Uterus (tissue), 4 donors: ENCODE results near the gene ACOT7. TPM values are rescaled to one million over a fixed set of nuclear protein-coding genes. Genes with fewer than 3 reads are reported as not detected.

Source experiments
- DNase-seq, 2 donors: peaks; one replicate each; pipeline ENCODE4 v3.0.0-alpha.2; 2019 to 2020
- H3K27ac ChIP-seq, 2 donors: fragments of 200-600 bp; sonication (generic); 1 replicate in 1 of 2; 2 replicates in 1 of 2; pipeline ENCODE4 v1.5.1; 2016 to 2018
- H3K27me3 ChIP-seq, 2 donors: fragments of 200-600 bp; sonication (generic); one replicate each; pipeline ENCODE4 v1.5.1; 2018 to 2019; ENCODE audit warnings: control low read depth in 1 of 2
- H3K36me3 ChIP-seq, 2 donors: fragments of 200-600 bp; sonication (generic); one replicate each; pipeline ENCODE4 v1.5.1; 2019; ENCODE audit warnings: control low read depth in 1 of 2
- H3K4me1 ChIP-seq, 2 donors: fragments of 200-600 bp; sonication (generic); one replicate each; pipeline ENCODE4 v1.5.1; 2018 to 2019; ENCODE audit warnings: control low read depth in 1 of 2
- H3K4me3 ChIP-seq, 2 donors: fragments of 200-600 bp; sonication (generic); 1 replicate in 1 of 2; 2 replicates in 1 of 2; pipeline ENCODE4 v1.5.1; 2018 to 2019; ENCODE audit warnings: mild to moderate bottlenecking in 1 of 2
- H3K9me3 ChIP-seq, 2 donors: fragments of 200-600 bp; sonication (generic); one replicate each; pipeline ENCODE4 v1.5.1; 2019; ENCODE audit warnings: control low read depth in 1 of 2
- POLR2A ChIP-seq, 2 donors: fragments of 450-650 bp; IDR thresholded peaks; one replicate each; pipeline ENCODE4 v1.6.1; 2016; ENCODE audit warnings: antibody characterized with exemption in 2 of 2, mild to moderate bottlenecking in 1 of 2, moderate library complexity in 1 of 2
- intact Hi-C: fragments of 100-400 bp; cut with DNase I; formaldehyde crosslinking; loops from one replicate; pipeline ENCODE4 v1.15.1; 2023; ENCODE audit warnings: low total_unique reads
- total RNA-seq, 4 donors: library from RNA; depleted of rRNA in 3 of 4; stranded (reverse); fragments of >200 nt in 3 of 4; gene quantifications; one replicate each; pipeline versions ENCODE4 v1.1.0 to v1.2.4, GENCODE V29; 2014 to 2023
- TF ChIP-seq, protein P1 (sequence below), 4 experiments: fragments of 200-600 bp in 2 of 4; fragments of 450-650 bp in 2 of 4; sonication (generic) in 2 of 4; IDR thresholded peaks; one replicate each; pipeline ENCODE4 v1.5.1; 2016 to 2019; ENCODE audit warnings: antibody characterized with exemption in 4 of 4, mild to moderate bottlenecking in 2 of 4, moderate library complexity in 1 of 4
- donor health status: DM: yes; HTN: yes; CAD: no.

The ACOT7 gene
- total RNA-seq, 4 donors from 2014 or later: 7.4 to 27.6 (median 12.4) TPM

GRCh38 chr1:6249739-6250689 lies 143.6 kb downstream of the ACOT7 start:
- H3K9me3 ChIP-seq: no peaks in the 10 kb centered on the region
- intact Hi-C loops: loop anchor here (5.0 kb wide), 3 partner anchors 97 to 187 kb away; no protein-coding TSS in a partner anchor
- no peak for DNase-seq
- no peak for TF ChIP-seq POLR2A (IDR thresholded peaks at IDR 0.05)
- TF ChIP-seq, protein P1, sequence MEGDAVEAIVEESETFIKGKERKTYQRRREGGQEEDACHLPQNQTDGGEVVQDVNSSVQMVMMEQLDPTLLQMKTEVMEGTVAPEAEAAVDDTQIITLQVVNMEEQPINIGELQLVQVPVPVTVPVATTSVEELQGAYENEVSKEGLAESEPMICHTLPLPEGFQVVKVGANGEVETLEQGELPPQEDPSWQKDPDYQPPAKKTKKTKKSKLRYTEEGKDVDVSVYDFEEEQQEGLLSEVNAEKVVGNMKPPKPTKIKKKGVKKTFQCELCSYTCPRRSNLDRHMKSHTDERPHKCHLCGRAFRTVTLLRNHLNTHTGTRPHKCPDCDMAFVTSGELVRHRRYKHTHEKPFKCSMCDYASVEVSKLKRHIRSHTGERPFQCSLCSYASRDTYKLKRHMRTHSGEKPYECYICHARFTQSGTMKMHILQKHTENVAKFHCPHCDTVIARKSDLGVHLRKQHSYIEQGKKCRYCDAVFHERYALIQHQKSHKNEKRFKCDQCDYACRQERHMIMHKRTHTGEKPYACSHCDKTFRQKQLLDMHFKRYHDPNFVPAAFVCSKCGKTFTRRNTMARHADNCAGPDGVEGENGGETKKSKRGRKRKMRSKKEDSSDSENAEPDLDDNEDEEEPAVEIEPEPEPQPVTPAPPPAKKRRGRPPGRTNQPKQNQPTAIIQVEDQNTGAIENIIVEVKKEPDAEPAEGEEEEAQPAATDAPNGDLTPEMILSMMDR (IDR thresholded peaks at IDR 0.05): no peak
- peaks cover 0 to 6% of the 10 kb centered on the region in 2 donors for H3K4me1 ChIP-seq
- peaks cover 6 to 14% of the 10 kb centered on the region in 2 donors for H3K27me3 ChIP-seq
- no peak overlapping the region for H3K27ac ChIP-seq
- no peaks in the 10 kb centered on the region for H3K36me3 ChIP-seq
- H3K4me3 ChIP-seq: no peak overlapping the region

DNA sequence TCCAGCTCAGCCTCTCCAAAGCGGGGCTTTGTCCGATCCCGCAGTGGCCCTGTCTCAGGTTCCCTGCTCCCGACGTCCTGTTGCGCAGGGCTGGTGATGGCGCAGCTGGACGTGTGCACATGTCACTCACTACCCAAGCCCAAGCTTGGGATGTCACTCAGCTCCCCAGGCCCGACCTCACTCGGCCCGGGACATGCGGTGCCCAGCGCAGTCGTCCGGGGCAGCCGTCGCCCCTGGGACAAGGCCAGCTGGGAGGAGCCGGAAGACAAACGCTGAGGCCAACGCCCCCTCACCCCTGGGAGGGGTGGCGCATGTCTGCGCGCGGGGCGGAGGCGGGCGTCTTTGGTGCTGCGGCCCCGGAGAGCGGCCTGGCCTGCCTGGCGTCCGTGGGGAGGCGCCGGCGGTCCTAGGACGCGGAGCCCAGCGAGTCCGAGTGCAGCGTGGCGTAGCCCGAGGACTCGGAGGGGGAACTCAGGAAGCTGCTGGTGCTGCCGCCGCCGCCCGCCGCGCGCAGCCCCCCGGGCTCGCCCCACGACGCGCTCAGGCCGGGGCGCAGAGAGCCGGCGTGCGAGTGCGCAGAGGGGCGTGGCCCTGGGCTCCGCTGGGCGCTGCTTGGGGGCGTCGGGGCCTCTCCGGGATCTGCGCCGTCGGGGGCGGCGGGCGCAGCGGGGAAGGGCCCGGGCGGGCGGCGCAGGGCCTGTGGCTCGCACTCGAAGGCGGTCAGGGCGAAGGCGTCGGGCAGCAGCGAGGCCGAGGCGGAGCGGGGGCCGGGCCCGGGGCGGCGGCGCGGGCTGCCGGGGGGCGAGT lies 144.4 kb downstream of the ACOT7 start:
- H3K4me3 ChIP-seq: no peak overlapping the region
- H3K27me3 ChIP-seq: peaks cover 12 to 16% of the 10 kb centered on the region in 2 donors
- no peak for DNase-seq
- peaks cover 0 to 6% of the 10 kb centered on the region in 2 donors for H3K4me1 ChIP-seq
- no peak overlapping the region for H3K27ac ChIP-seq
- no peaks in the 10 kb centered on the region for H3K9me3 ChIP-seq
- intact Hi-C loops: loop anchor here (5.0 kb wide), 3 partner anchors 98 to 188 kb away; no protein-coding TSS in a partner anchor
- no peaks in the 10 kb centered on the region for H3K36me3 ChIP-seq
- TF ChIP-seq, protein P1 (IDR thresholded peaks at IDR 0.05): no peak
- TF ChIP-seq POLR2A (IDR thresholded peaks at IDR 0.05): no peak

DNA sequence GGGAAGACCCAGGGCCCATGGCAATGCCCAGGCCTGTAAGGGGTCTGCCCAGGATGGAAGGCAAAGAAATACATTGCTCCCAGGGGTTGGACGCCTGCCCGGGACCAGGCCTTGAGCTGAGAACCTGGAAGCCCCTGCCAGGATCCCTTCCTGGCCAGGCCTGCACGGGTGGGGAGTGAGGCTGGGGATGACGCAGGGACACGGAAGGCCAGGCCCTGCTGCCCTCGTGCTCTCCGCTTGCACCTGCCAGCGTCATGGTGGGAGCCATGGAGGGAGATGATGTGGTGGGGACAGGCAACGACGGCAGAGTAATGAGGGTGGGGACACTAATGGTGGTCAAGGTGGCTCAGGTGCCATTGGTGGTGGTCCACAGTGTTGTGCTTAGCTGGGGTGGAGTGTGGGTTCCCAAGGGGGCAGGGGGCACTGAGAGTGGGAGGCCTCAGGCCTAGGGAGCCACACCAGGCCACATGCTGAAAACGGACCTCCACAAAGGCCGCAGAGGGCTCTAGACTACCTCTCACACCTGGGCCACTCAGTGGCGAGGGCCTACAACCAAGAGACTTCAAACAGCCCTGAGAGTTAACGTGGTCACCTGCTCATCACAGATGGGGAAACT lies 145.3 kb downstream of the ACOT7 start:
- no peak overlapping the region for H3K4me3 ChIP-seq
- TF ChIP-seq, protein P1 (IDR thresholded peaks at IDR 0.05): no peak
- no peak for TF ChIP-seq POLR2A (IDR thresholded peaks at IDR 0.05)
- H3K9me3 ChIP-seq: no peaks in the 10 kb centered on the region
- H3K4me1 ChIP-seq: peaks cover 0 to 6% of the 10 kb centered on the region in 2 donors
- intact Hi-C loops: loop anchor here (5.0 kb wide), 3 partner anchors 99 to 189 kb away; no protein-coding TSS in a partner anchor
- peaks cover 20 to 23% of the 10 kb centered on the region in 2 donors for H3K27me3 ChIP-seq
- no peaks in the 10 kb centered on the region for H3K36me3 ChIP-seq
- DNase-seq: no peak
- H3K27ac ChIP-seq: no peak overlapping the region

DNA sequence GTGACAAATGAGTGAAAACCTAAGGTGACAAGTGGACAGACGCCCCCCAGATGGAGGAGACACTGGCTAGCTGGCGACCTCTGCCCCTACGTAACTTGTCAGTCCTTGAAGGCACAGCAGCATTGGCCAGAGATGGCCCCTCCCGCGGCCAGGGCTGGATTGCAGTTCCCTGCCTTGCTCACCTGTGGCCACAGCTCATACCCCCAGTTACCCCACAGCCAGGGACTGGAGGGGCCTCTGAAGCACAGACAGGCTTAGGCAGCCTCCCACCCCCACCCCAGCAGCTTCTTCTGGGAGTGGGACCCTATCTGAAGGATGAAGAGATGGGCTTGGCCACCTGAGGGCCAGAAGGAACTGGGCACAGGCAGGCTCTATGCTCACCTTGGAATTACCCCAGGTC lies 145.9 kb downstream of the ACOT7 start:
- Histone ChIP-seq H3K36me3 (no peaks in the 10 kb centered on the region), H3K9me3 (no peaks in the 10 kb centered on the region), H3K4me3 (no peak overlapping the region), H3K27ac (no peak overlapping the region), H3K4me1 (peaks cover 0 to 7% of the 10 kb centered on the region in 2 donors), H3K27me3 (peaks cover 23 to 25% of the 10 kb centered on the region in 2 donors)
- intact Hi-C loops: loop anchor here (5.0 kb wide), 3 partner anchors 100 to 190 kb away; no protein-coding TSS in a partner anchor
- DNase-seq: no peak
- TF ChIP-seq, protein P1 (IDR thresholded peaks at IDR 0.05): no peak
- no peak for TF ChIP-seq POLR2A (IDR thresholded peaks at IDR 0.05)
